NCI-H2196 treated with DMSO at 0.1 percent for 48 hours (cell line): ENCODE measurements around the gene TUFM.
"Not testable (repeated sequence)": the region's sequence is repeated elsewhere in the genome, so short reads cannot be mapped to it uniquely, and the experiment has no call there.

ENCODE experiments used
- DNase-seq: peaks from one replicate; lab custom pipeline; 2025; ENCODE audit not compliant: unreplicated experiment; lab: John Stamatoyannopoulos, UW

The TUFM gene

GRCh38 chr16:28875134-28876018 lies 29.2 kb upstream of the TUFM start:
- no peak for DNase-seq

GRCh38 chr16:28874406-28874805 lies 28.3 kb upstream of the TUFM start:
- no peak for DNase-seq

GRCh38 chr16:28873543-28874201 lies 27.5 kb upstream of the TUFM start:
- DNase-seq = no peak

- DNase-seq = no peak
Measured at GRCh38 chr16:28872952-28873351, 26.8 kb upstream of the TUFM start.

GRCh38 chr16:28869201-28869600 lies 23.1 kb upstream of the TUFM start:
- DNase-seq = no peak

- not testable (repeated sequence) for DNase-seq
Measured at GRCh38 chr16:28867646-28868045, 21.5 kb upstream of the TUFM start.

- DNase-seq = no peak
Measured at GRCh38 chr16:28867241-28867640, 21.1 kb upstream of the TUFM start.

- no peak for DNase-seq
Measured at GRCh38 chr16:28866454-28866804, 20.3 kb upstream of the TUFM start.

- DNase-seq = no peak
Measured at GRCh38 chr16:28865722-28866453, 19.7 kb upstream of the TUFM start.

GRCh38 chr16:28865001-28865688 lies 19.0 kb upstream of the TUFM start:
- DNase-seq = no peak

- no peak for DNase-seq
Measured at GRCh38 chr16:28863929-28864793, 18.0 kb upstream of the TUFM start.

- DNase-seq = no peak
Measured at GRCh38 chr16:28859326-28859725, 13.2 kb upstream of the TUFM start.

- DNase-seq = no peak
Measured at GRCh38 chr16:28858421-28858820, 12.3 kb upstream of the TUFM start.

- DNase-seq = no peak
Measured at GRCh38 chr16:28846933-28847273, 755 bp upstream of the TUFM start.

- no peak for DNase-seq
Measured at GRCh38 chr16:28845761-28846079, 428 bp downstream of the TUFM start.

- DNase-seq = peak; percentile 59
Measured at GRCh38 chr16:28845293-28845692, 855 bp downstream of the TUFM start.

GRCh38 chr16:28844226-28844885 lies 1.8 kb downstream of the TUFM start:
- no peak for DNase-seq

GRCh38 chr16:28843766-28844165 lies 2.4 kb downstream of the TUFM start:
- DNase-seq = no peak

- no peak for DNase-seq
Measured at GRCh38 chr16:28842696-28843095, 3.5 kb downstream of the TUFM start.

- DNase-seq = no peak
Measured at GRCh38 chr16:28839899-28840298, 6.2 kb downstream of the TUFM start.
